PFSK-1 (cell line): Measurements from ENCODE around the gene GADD45G.

ENCODE experiments used
- POLR2AphosphoS5 ChIP-seq: IDR thresholded peaks from 2 replicates; pipeline ENCODE4 v1.6.1; 2012; ENCODE audit warnings: low read depth, mild to moderate bottlenecking, control low read depth, low read length, moderate library complexity
- SIN3A ChIP-seq: IDR thresholded peaks from 2 replicates; pipeline ENCODE4 v1.6.1; 2012; ENCODE audit warnings: mild to moderate bottlenecking, low read length, moderate library complexity, borderline replicate concordance; ENCODE audit not compliant: insufficient read depth
- TAF1 ChIP-seq: IDR thresholded peaks from 2 replicates; pipeline ENCODE4 v1.6.1; 2012; ENCODE audit warnings: low read length, control low read depth, borderline replicate concordance; ENCODE audit not compliant: insufficient read depth

- TF ChIP-seq TAF1, result no peak
- TF ChIP-seq SIN3A, result no peak
- no peak for TF ChIP-seq POLR2AphosphoS5
These were observed 18.4 kb downstream of the GADD45G start for GRCh38 chr9:89622933-89623861.
